K562 (cell line): ENCODE data around the gene ICOSLG.
"Not testable (repeated sequence)": the region's sequence is repeated elsewhere in the genome, so short reads cannot be mapped to it uniquely, and the experiment has no call there.

Experiments used
- MYC ChIP-seq, 2 experiments: fragments of 250-450 bp in 1 of 2; sonication (Bioruptor Pico) in 1 of 2; IDR thresholded peaks; 2 replicates each; pipeline versions ENCODE4 v1.5.1 to v1.6.1; 2012 to 2021; ENCODE audit warnings: low read depth in 2 of 2, borderline replicate concordance in 1 of 2, improper control_type of control experiment in 1 of 2, low read length in 1 of 2, mild to moderate bottlenecking in 1 of 2, moderate library complexity in 1 of 2
- ZNF354B ChIP-seq: fragments of 250-450 bp; sonication (Bioruptor Pico); IDR thresholded peaks from 2 replicates; pipeline ENCODE4 v1.4.0; 2020
- TF ChIP-seq, protein P1 (sequence below): sonication (generic); formaldehyde crosslinking; IDR thresholded peaks from 2 replicates; pipeline ENCODE4 v1.8.0; 2023; ENCODE audit warnings: mild to moderate bottlenecking, missing genetic modification reagents

DNA sequence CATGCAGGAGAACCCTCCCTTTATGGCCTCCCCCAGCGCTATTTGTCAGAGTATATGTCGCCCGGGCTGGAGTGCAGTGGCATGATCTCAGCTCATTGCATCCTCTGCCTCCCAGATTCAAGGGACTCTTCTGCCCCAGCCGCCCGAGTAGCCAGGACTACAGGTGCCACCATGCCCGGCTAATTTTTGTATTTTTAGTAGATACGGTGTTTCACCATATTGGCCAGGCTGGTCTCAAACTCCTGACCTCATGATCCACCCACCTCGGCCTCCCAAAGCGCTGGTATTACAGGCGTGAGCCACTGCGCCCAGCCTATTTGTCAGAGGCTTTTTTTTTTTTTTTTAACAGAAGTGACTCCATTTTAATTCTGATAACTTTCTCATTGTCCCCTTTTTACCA, 40.7 kb downstream of the ICOSLG start:
- TF ChIP-seq MYC (IDR thresholded peaks at IDR 0.05; ENCODE audit: low read depth, low read length); MYC (CRISPR knock-in tag; IDR thresholded peaks at IDR 0.05; ENCODE audit: borderline replicate concordance, low read depth); ZNF354B (CRISPR knock-in tag): not testable (repeated sequence)
- TF ChIP-seq, protein P1, sequence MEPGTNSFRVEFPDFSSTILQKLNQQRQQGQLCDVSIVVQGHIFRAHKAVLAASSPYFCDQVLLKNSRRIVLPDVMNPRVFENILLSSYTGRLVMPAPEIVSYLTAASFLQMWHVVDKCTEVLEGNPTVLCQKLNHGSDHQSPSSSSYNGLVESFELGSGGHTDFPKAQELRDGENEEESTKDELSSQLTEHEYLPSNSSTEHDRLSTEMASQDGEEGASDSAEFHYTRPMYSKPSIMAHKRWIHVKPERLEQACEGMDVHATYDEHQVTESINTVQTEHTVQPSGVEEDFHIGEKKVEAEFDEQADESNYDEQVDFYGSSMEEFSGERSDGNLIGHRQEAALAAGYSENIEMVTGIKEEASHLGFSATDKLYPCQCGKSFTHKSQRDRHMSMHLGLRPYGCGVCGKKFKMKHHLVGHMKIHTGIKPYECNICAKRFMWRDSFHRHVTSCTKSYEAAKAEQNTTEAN (CRISPR knock-in tag): not testable (repeated sequence)
